Liver (tissue), 3 donors: ENCODE measurements around the gene GZMB.

ENCODE experiments used
- CTCF ChIP-seq: fragments of 150-350 bp; IDR thresholded peaks from 2 replicates; pipeline ENCODE4 v1.5.1; 2017; ENCODE audit warnings: improper control_type of control experiment, low read depth, low read length; ENCODE audit not compliant: missing input control
- JUND ChIP-seq, 2 donors: IDR thresholded peaks; 2 replicates each; pipeline ENCODE4 v1.6.1; 2016; ENCODE audit warnings: antibody characterized with exemption in 2 of 2
- MAX ChIP-seq: IDR thresholded peaks from 2 replicates; pipeline ENCODE4 v1.6.1; 2016; ENCODE audit warnings: antibody characterized with exemption
- SP1 ChIP-seq: IDR thresholded peaks from 2 replicates; pipeline ENCODE4 v1.6.1; 2018; ENCODE audit warnings: antibody characterized with exemption, mild to moderate bottlenecking
- ZBTB33 ChIP-seq: IDR thresholded peaks from 2 replicates; pipeline ENCODE4 v1.6.1; 2016; ENCODE audit warnings: antibody characterized with exemption
- donor health status: healthy.
- donor health status: healthy.

GRCh38 chr14:24634158-24634557, at the start of gene GZMB:
- TF ChIP-seq JUND (IDR thresholded peaks at IDR 0.05) (no peak), SP1 (no peak), MAX (no peak), CTCF (no peak), ZBTB33 (no peak)
